Esophagus muscularis mucosa (tissue), 3 donors: ENCODE results near the gene ACP6.

Experiments
- CTCF ChIP-seq, 3 experiments: fragments of 200-600 bp in 2 of 3; fragments of 450-650 bp in 1 of 3; sonication (generic) in 2 of 3; IDR thresholded peaks; one replicate each; pipeline ENCODE4 v1.5.1; 2017 to 2019; ENCODE audit warnings: antibody characterized with exemption in 3 of 3, mild to moderate bottlenecking in 2 of 3, moderate library complexity in 1 of 3
- POLR2A ChIP-seq: fragments of 450-650 bp; IDR thresholded peaks from one replicate; pipeline ENCODE4 v1.6.1; 2017; ENCODE audit warnings: antibody characterized with exemption, moderate library complexity, mild to moderate bottlenecking, low read depth

GRCh38 chr1:147635342-147635741 lies 35.0 kb downstream of the ACP6 start:
- TF ChIP-seq CTCF (IDR thresholded peaks at IDR 0.05) = no peak
- no peak for TF ChIP-seq POLR2A
